22Rv1 (cell line): ENCODE results near the gene ATP6V1G1.

ENCODE experiments used
- ZFX ChIP-seq: fragments of 450-650 bp; IDR thresholded peaks from 2 replicates; pipeline ENCODE4 v1.6.1; 2017; ENCODE audit warnings: antibody characterized with exemption, borderline replicate concordance
- TF ChIP-seq, protein P1 (sequence below): fragments of 450-650 bp; IDR thresholded peaks from 2 replicates; pipeline ENCODE4 v1.5.1; 2017; ENCODE audit warnings: mild to moderate bottlenecking

GRCh38 chr9:114643896-114644295, 56.3 kb downstream of the ATP6V1G1 start:
- TF ChIP-seq, protein P1, sequence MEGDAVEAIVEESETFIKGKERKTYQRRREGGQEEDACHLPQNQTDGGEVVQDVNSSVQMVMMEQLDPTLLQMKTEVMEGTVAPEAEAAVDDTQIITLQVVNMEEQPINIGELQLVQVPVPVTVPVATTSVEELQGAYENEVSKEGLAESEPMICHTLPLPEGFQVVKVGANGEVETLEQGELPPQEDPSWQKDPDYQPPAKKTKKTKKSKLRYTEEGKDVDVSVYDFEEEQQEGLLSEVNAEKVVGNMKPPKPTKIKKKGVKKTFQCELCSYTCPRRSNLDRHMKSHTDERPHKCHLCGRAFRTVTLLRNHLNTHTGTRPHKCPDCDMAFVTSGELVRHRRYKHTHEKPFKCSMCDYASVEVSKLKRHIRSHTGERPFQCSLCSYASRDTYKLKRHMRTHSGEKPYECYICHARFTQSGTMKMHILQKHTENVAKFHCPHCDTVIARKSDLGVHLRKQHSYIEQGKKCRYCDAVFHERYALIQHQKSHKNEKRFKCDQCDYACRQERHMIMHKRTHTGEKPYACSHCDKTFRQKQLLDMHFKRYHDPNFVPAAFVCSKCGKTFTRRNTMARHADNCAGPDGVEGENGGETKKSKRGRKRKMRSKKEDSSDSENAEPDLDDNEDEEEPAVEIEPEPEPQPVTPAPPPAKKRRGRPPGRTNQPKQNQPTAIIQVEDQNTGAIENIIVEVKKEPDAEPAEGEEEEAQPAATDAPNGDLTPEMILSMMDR: no peak
- TF ChIP-seq ZFX: no peak
